OCI-LY3 (cell line): ENCODE results near the gene IGFBP7.

Experiments
- EZH2phosphoT487 ChIP-seq: fragments of 200-600 bp; shearing (Covaris generic); IDR thresholded peaks from 2 replicates; pipeline ENCODE4 v1.6.1; 2018; ENCODE audit warnings: antibody characterized with exemption, mixed run types, low read depth
- TF ChIP-seq, protein P1 (sequence below): fragments of 200-600, 300-600 bp; sonication (generic); IDR thresholded peaks from 2 replicates; pipeline ENCODE4 v1.5.1; 2014; ENCODE audit warnings: antibody characterized with exemption, low read length, low read depth

DNA sequence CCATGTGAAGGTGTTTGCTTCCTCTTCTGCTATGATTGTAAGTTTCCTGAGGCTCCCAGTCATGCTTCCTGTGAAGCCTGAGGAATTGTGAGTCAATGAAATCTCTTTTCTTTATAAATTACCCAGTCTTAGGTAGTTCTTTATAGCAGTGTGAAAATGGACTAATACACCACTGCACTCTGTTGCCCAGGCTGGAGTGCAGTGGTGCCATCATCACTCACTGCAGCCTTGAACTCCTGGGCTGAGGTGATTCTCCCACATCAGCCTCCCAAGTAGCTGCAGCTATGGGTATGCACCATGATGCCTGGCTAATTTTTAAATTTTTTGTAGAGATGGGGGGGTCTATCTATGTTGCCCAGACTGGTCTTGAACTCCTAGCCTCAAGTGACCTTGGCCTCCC, 15.8 kb upstream of the IGFBP7 start:
- TF ChIP-seq, protein P1, sequence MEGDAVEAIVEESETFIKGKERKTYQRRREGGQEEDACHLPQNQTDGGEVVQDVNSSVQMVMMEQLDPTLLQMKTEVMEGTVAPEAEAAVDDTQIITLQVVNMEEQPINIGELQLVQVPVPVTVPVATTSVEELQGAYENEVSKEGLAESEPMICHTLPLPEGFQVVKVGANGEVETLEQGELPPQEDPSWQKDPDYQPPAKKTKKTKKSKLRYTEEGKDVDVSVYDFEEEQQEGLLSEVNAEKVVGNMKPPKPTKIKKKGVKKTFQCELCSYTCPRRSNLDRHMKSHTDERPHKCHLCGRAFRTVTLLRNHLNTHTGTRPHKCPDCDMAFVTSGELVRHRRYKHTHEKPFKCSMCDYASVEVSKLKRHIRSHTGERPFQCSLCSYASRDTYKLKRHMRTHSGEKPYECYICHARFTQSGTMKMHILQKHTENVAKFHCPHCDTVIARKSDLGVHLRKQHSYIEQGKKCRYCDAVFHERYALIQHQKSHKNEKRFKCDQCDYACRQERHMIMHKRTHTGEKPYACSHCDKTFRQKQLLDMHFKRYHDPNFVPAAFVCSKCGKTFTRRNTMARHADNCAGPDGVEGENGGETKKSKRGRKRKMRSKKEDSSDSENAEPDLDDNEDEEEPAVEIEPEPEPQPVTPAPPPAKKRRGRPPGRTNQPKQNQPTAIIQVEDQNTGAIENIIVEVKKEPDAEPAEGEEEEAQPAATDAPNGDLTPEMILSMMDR = no peak
- no peak for TF ChIP-seq EZH2phosphoT487
